ENCODE measurements around the gene ITPA. TPM values are rescaled to one million over a fixed set of nuclear protein-coding genes. Genes with fewer than 3 reads are reported as not detected.

Gene ITPA
- total and polyA plus RNA-seq, 2 of the 13 experiments (the other 11 are each of a cell fraction or from before 2014, with no cell fraction given): 60.1 to 103 TPM

DNA sequence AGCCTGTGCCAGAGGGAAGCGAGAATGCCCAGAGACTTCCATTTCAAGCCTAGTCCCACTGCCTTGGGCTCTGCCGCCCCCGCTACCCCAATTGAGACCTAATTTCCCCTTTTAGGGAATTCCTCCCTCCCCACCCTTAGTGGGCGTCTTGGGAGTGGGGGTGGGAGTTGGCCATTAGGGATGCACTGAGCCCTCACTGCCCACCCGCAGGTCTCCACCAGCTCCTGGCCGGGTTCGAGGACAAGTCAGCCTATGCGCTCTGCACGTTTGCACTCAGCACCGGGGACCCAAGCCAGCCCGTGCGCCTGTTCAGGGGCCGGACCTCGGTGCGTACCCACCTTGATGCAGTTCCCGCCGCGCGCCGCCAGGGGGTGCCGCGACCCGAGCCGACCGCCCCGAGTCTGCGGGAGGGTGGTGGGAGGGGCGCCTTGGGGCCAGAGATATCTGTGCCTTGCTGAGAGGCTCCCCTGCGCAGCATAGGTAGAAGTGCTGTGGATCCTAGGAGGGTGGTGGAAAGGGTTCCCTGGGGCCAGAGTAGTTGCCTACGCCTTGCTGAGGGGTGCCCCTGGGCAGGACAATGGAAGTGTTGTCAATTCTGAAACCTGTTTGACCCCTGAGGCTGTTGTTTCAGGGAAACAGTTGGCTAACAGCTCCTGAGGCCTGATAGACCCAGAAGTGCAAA, 9.2 kb downstream of the ITPA start (continued):
- TF ChIP-seq GPN1 (CRISPR knock-in tag; IDR thresholded peaks at IDR 0.05; ENCODE audit: borderline replicate concordance) (no peak), KIAA2018 (CRISPR knock-in tag; IDR thresholded peaks at IDR 0.05; ENCODE audit: borderline replicate concordance) (0 out of 2 replicates have a peak, but pooled peaks have one; percentile 43), PTBP1 (IDR thresholded peaks at IDR 0.05; ENCODE audit: low read depth, low read length, poor library complexity, severe bottlenecking) (no peak), EP300 (IDR thresholded peaks at IDR 0.05; ENCODE audit: low read depth in 2 of 2, low read length in 2 of 2) (peak in 1 of 2 experiments; percentile 22; a peak in 1 of 4 replicates), EP300 (CRISPR knock-in tag; IDR thresholded peaks at IDR 0.05; ENCODE audit: borderline replicate concordance) (no peak), KDM1A (CRISPR knock-in tag; IDR thresholded peaks at IDR 0.05) (no peak), ZBTB14 (CRISPR knock-in tag; IDR thresholded peaks at IDR 0.05) (no peak), ZIK1 (CRISPR knock-in tag; IDR thresholded peaks at IDR 0.05; ENCODE audit: borderline replicate concordance, low read depth) (no peak), MEIS1 (CRISPR knock-in tag; IDR thresholded peaks at IDR 0.05; ENCODE audit: borderline replicate concordance) (peak; percentile 43; the same call in 1 of the 2 replicates), TSC22D2 (CRISPR knock-in tag; IDR thresholded peaks at IDR 0.05; ENCODE audit: borderline replicate concordance) (peak; percentile 84; the same call in 1 of the 2 replicates), ZNF720 (CRISPR knock-in tag; IDR thresholded peaks at IDR 0.05) (no peak), YEATS2 (CRISPR knock-in tag; IDR thresholded peaks at IDR 0.05; ENCODE audit: borderline replicate concordance) (peak; percentile 75; the same call in 1 of the 2 replicates), REL (CRISPR knock-in tag; conservative IDR thresholded peaks at IDR 0.05) (peak; percentile 72; the same call in 1 of the 2 replicates), NKX3-1 (CRISPR knock-in tag; IDR thresholded peaks at IDR 0.05) (no peak; the same call in 1 of the 2 replicates), ZSCAN12 (CRISPR knock-in tag; IDR thresholded peaks at IDR 0.05) (no peak; the same call in 1 of the 2 replicates)
- TF ChIP-seq, protein P1, sequence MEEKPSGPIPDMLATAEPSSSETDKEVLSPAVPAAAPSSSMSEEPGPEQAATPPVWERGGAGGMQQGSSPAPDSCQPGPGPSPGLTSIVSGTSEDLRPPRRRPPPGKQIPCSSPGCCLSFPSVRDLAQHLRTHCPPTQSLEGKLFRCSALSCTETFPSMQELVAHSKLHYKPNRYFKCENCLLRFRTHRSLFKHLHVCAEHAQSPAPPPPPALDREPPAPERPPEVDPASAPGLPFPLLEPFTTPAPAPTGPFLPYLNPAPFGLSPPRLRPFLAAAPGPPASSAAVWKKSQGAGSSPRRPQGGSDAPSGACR (CRISPR knock-in tag; IDR thresholded peaks at IDR 0.05): no peak

Data from HepG2 (cell line).